HepG2 (cell line): ENCODE results near the gene CRABP1. TPM values are rescaled to one million over a fixed set of nuclear protein-coding genes. Genes with fewer than 3 reads are reported as not detected.

Source experiments
- ATAC-seq: fragments of 200-7000 bp; cut with Tn5 transposase; 3 replicates; pipeline ENCODE4 v1.9.1; 2020; ENCODE audit warnings: mild to moderate bottlenecking, moderate library complexity
- BruUV-seq: library from RNA; stranded (reverse); fragments of 400-500 nt; replicated peaks from 2 replicates; lab custom pipeline; 2021; lab: Mats Ljungman, UMichigan
- CTCF ChIA-PET: fragments of 300-600 bp; formaldehyde crosslinking; extraction: SDS; loops from one replicate; lab custom pipeline; 2021; ENCODE audit warnings: low total read pairs, inconsistent platforms, low intra/inter-chr PET ratio; lab: Yijun Ruan, JAX
- POLR2A ChIA-PET: fragments of 350-600 bp; sonication (Branson Sonifier 250); formaldehyde crosslinking; loops from one replicate; lab custom pipeline; 2020; ENCODE audit warnings: antibody characterized with exemption, inconsistent platforms; lab: Yijun Ruan, JAX
- DNase-seq: peaks from one replicate; pipeline ENCODE4 v3.0.0-alpha.2; 2015; ENCODE audit warnings: low spot score
- FAIRE-seq: peaks from 3 replicates; lab custom pipeline; 2011; peaks lifted over from hg19 to GRCh38; lab: Jason Lieb, UNC
- H2AFZ ChIP-seq: one replicate; pipeline ENCODE4 v1.6.1; 2011; ENCODE audit warnings: low read length, inconsistent platforms
- H3K27ac ChIP-seq: fragments of 300-600 bp; 3 replicates; pipeline ENCODE4 v1.8.0; 2011; ENCODE audit warnings: mixed run types, mild to moderate bottlenecking, mixed read lengths, low read length, inconsistent platforms; ENCODE audit not compliant: insufficient read depth; ENCODE audit errors: extremely low read length
- H3K27me3 ChIP-seq, 2 experiments: fragments of 200-600 bp in 1 of 2; 2 replicates in 1 of 2; 3 replicates in 1 of 2; pipeline versions ENCODE4 v1.6.0 to v1.8.0; 2011; ENCODE audit warnings: low read length in 2 of 2, mild to moderate bottlenecking in 2 of 2, moderate library complexity in 2 of 2, inconsistent platforms in 1 of 2; ENCODE audit not compliant: insufficient read depth in 2 of 2, control insufficient read depth in 1 of 2
- H3K36me3 ChIP-seq, 2 experiments: fragments of 200-600 bp in 1 of 2; replicated peaks in 1 of 2; 2 replicates in 1 of 2; 3 replicates in 1 of 2; pipeline versions ENCODE4 v1.5.1 to v1.8.0; 2011; ENCODE audit warnings: low read length in 2 of 2, inconsistent platforms in 1 of 2; ENCODE audit not compliant: insufficient read depth in 2 of 2, control insufficient read depth in 1 of 2
- H3K4me1 ChIP-seq: 2 replicates; pipeline ENCODE4 v1.5.1; 2012; ENCODE audit warnings: low read length, inconsistent platforms; ENCODE audit not compliant: insufficient read depth
- H3K4me2 ChIP-seq: 2 replicates; pipeline ENCODE4 v1.6.0; 2011; ENCODE audit warnings: low read depth, low read length, inconsistent platforms
- H3K4me3 ChIP-seq, 3 experiments: fragments of 200-600 bp in 1 of 3; sonication (generic), shearing (Covaris generic) in 1 of 3; replicated peaks in 1 of 3; 2 replicates each; pipeline ENCODE4 v1.5.1; 2011 to 2016; ENCODE audit warnings: low read length in 3 of 3, inconsistent platforms in 2 of 3, low read depth in 2 of 3, mild to moderate bottlenecking in 2 of 3, control low read depth in 1 of 3, mixed read lengths in 1 of 3; ENCODE audit not compliant: insufficient read depth in 1 of 3
- H3K79me2 ChIP-seq: one replicate; pipeline ENCODE4 v1.6.1; 2011; ENCODE audit warnings: low read length, inconsistent platforms; ENCODE audit not compliant: insufficient read depth
- H3K9ac ChIP-seq: 2 replicates; pipeline ENCODE4 v1.6.0; 2011; ENCODE audit warnings: mild to moderate bottlenecking, low read depth, low read length, inconsistent platforms; ENCODE audit not compliant: insufficient read depth
- H3K9me3 ChIP-seq: 2 replicates; pipeline ENCODE4 v1.5.1; 2012; ENCODE audit warnings: mild to moderate bottlenecking, low read length
- H4K20me1 ChIP-seq: 2 replicates; pipeline ENCODE4 v1.6.0; 2011; ENCODE audit warnings: inconsistent platforms, mild to moderate bottlenecking, low read length, moderate library complexity; ENCODE audit not compliant: insufficient read depth
- FLYWCH1 ChIP-seq: sonication (generic); formaldehyde crosslinking; IDR thresholded peaks from 2 replicates; pipeline ENCODE4 v1.8.1; 2023; ENCODE audit warnings: mild to moderate bottlenecking, missing genetic modification reagents
- MBNL3 ChIP-seq: fragments of 250-450 bp; sonication (Bioruptor Pico); conservative IDR thresholded peaks from 2 replicates; pipeline ENCODE4 v1.8.0; 2022; ENCODE audit warnings: mild to moderate bottlenecking, inconsistent platforms
- NFE2L1 ChIP-seq: sonication (generic); formaldehyde crosslinking; IDR thresholded peaks from 2 replicates; pipeline ENCODE4 v1.4.0; 2020; ENCODE audit warnings: missing genetic modification reagents, mild to moderate bottlenecking, borderline replicate concordance
- REPIN1 ChIP-seq: sonication (generic); formaldehyde crosslinking; IDR thresholded peaks from 2 replicates; pipeline ENCODE4 v1.8.0; 2022; ENCODE audit warnings: missing genetic modification reagents, low read depth, mild to moderate bottlenecking, borderline replicate concordance
- ZBTB44 ChIP-seq: sonication (generic); formaldehyde crosslinking; IDR thresholded peaks from 2 replicates; pipeline ENCODE4 v1.4.0; 2020; ENCODE audit warnings: missing genetic modification reagents
- ZNF446 ChIP-seq: sonication (generic); formaldehyde crosslinking; IDR thresholded peaks from 2 replicates; pipeline ENCODE4 v1.5.0; 2020; ENCODE audit warnings: mild to moderate bottlenecking, missing genetic modification reagents
- ZNF83 ChIP-seq: sonication (generic); formaldehyde crosslinking; IDR thresholded peaks from 2 replicates; pipeline ENCODE4 v1.4.0; 2020; ENCODE audit warnings: missing genetic modification reagents, mild to moderate bottlenecking, borderline replicate concordance
- WGBS: methylation state at CpG from one replicate; pipeline ENCODE4 v1.1.6; 2017; ENCODE audit warnings: low lambda C conversion rate; 5-methylcytosine and 5-hydroxymethylcytosine counted together
- in situ Hi-C: cut with HindIII; loops from 2 replicates; pipeline ENCODE4 v1.10.0; 2017; ENCODE audit warnings: low pct_unique_long_range_greater_than_20kb; ENCODE audit not compliant: extremely low pct_ligation_motif_present
- intact Hi-C: fragments of 100-400 bp; cut with micrococcal nuclease; formaldehyde crosslinking; loops from one replicate; pipeline ENCODE4 v1.10.0; 2022; ENCODE audit not compliant: unreplicated experiment
- polyA plus RNA-seq, 8 experiments: library from polyadenylated mRNA; depleted of rRNA in 3 of 8; stranded (reverse) in 7 of 8; unstranded in 1 of 8; fragments of >200 nt; fragmentation: Illumina TruSeq in 4 of 8; extraction: Trizol in 4 of 8; gene quantifications; 2 replicates each; pipeline versions ENCODE4 v1.2.1 to v1.2.3, GENCODE V29; 2011 to 2016; ENCODE audit warnings: low read depth in 4 of 8, missing spikeins in 1 of 8, mixed read lengths in 1 of 8; ENCODE audit not compliant: insufficient read depth in 1 of 8
- total RNA-seq, 5 experiments: library from RNA; depleted of rRNA; stranded (reverse); fragments of >200 nt; fragmentation: Illumina TruSeq; extraction: Trizol; gene quantifications; 2 replicates each; pipeline ENCODE4 v1.2.3, GENCODE V29; 2016; ENCODE audit warnings: low read depth in 1 of 5

Gene CRABP1
- total and polyA plus RNA-seq, 2 of the 13 experiments (the other 11 are each of a cell fraction or from before 2014, with no cell fraction given) = not detected

DNA sequence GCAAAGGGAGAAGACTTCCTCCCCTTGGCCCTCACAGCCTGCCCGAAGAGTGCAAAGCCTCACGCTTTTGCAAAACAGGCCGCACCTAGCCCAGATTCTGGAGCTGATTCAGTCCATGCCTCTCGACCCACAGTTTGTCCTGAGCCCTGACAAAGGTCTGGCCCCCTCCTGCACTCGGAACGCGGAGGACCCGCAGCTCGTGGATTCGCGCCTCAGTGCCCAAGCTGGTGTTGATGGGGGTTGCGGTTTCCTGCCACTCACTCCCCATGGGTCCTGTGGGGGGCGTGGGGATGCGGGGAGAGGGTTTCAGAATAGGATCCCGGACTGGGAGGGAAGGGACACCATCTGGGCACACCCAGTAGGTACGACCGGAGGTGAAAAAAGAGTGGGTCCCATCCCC is 594 bp upstream of the CRABP1 start:
- in situ Hi-C loops (no loop called here), intact Hi-C loops (no loop called here)
- H3K36me3 ChIP-seq = no peaks in the 10 kb centered on the region
- ATAC-seq (no peak), FAIRE-seq (no peak), DNase-seq (no peak)
- ChIA-PET POLR2A (no interaction called here), CTCF (no interaction called here)
- H3K4me3 ChIP-seq = no peak overlapping the region
- BruUV-seq = no TSS peak
- no peak overlapping the region for H3K9ac ChIP-seq
- H2AFZ ChIP-seq = no peak overlapping the region
- H3K9me3 ChIP-seq = no peaks in the 10 kb centered on the region
- TF ChIP-seq REPIN1 (CRISPR knock-in tag) = no peak
- no peak for TF ChIP-seq NFE2L1
- no peak for TF ChIP-seq ZBTB44 (CRISPR knock-in tag)
- TF ChIP-seq MBNL3 (CRISPR knock-in tag) = no peak
- TF ChIP-seq ZNF446 = no peak
- no peak for TF ChIP-seq ZNF83 (CRISPR knock-in tag)
- no peak for TF ChIP-seq FLYWCH1 (CRISPR knock-in tag)
- H3K27me3 ChIP-seq = peaks cover 6 to 45% of the 10 kb centered on the region in 2 experiments; a peak in 4 of 5 replicates
- H3K4me2 ChIP-seq = no peak overlapping the region
- no peaks in the 10 kb centered on the region for H4K20me1 ChIP-seq
- no peak overlapping the region for H3K27ac ChIP-seq
- WGBS = 58% methylated on average over 14 of the region's 17 CpGs
- peaks cover 10% of the 10 kb centered on the region; the same call in 1 of the 2 replicates for H3K4me1 ChIP-seq
- H3K79me2 ChIP-seq = no peaks in the 10 kb centered on the region
